HG02798 (cell line): ENCODE measurements around the gene ZBTB42.

Source experiments
- ATAC-seq: cut with Tn5 transposase; IDR thresholded peaks from one replicate; pipeline ENCODE4 v1.9.1; 2021; ENCODE audit warnings: mild to moderate bottlenecking; ENCODE audit not compliant: unreplicated experiment, poor library complexity

The ZBTB42 gene

GRCh38 chr14:104792945-104793702 is 7.8 kb upstream of the ZBTB42 start:
- ATAC-seq, result no peak

GRCh38 chr14:104793703-104793959 is 7.3 kb upstream of the ZBTB42 start:
- ATAC-seq, result no peak

- no peak for ATAC-seq
Observed at GRCh38 chr14:104794099-104794498, 6.8 kb upstream of the ZBTB42 start.

- no peak for ATAC-seq
Observed at GRCh38 chr14:104794631-104794992, 6.3 kb upstream of the ZBTB42 start.

GRCh38 chr14:104794993-104795780 is 5.7 kb upstream of the ZBTB42 start, which contains the start of gene AKT1:
AKT1 (minus strand) TSS chr14:104795748; CDS start chr14:104792643, 3,105 bp downstream.
- ATAC-seq, result peak; percentile 42

GRCh38 chr14:104795781-104796686 is 4.9 kb upstream of the ZBTB42 start:
- peak; percentile 34 for ATAC-seq

- no peak for ATAC-seq
Observed at GRCh38 chr14:104796687-104797081, 4.2 kb upstream of the ZBTB42 start.

GRCh38 chr14:104797115-104798044 is 3.5 kb upstream of the ZBTB42 start:
- ATAC-seq, result no peak

- ATAC-seq, result no peak
Observed at GRCh38 chr14:104798300-104799243, 2.3 kb upstream of the ZBTB42 start.

GRCh38 chr14:104799244-104800014 is 1.5 kb upstream of the ZBTB42 start:
- no peak for ATAC-seq

- peak; percentile 69 for ATAC-seq
Observed at GRCh38 chr14:104800015-104800770, 708 bp upstream of the ZBTB42 start.

- ATAC-seq, result no peak
Observed at GRCh38 chr14:104801520-104802393, 856 bp downstream of the ZBTB42 start.

GRCh38 chr14:104802394-104803184 is 1.7 kb downstream of the ZBTB42 start:
- ATAC-seq, result no peak

- no peak for ATAC-seq
Observed at GRCh38 chr14:104803280-104803911, 2.5 kb downstream of the ZBTB42 start.

- ATAC-seq, result no peak
Observed at GRCh38 chr14:104803912-104804410, 3.1 kb downstream of the ZBTB42 start.
